Stomach smooth muscle (tissue), 2 donors: ENCODE results near the gene LTN1.

Experiments used
- H3K27ac ChIP-seq: one replicate; pipeline ENCODE4 v1.7.0; 2013; ENCODE audit warnings: mild to moderate bottlenecking, low read length, inconsistent platforms
- H3K27me3 ChIP-seq, 2 donors: one replicate each; pipeline ENCODE4 v1.7.0; 2013; ENCODE audit warnings: low read length in 2 of 2; ENCODE audit not compliant: insufficient read depth in 2 of 2, control insufficient read depth in 1 of 2
- H3K36me3 ChIP-seq, 2 donors: one replicate each; pipeline ENCODE4 v1.7.0; 2013; ENCODE audit warnings: low read length in 2 of 2; ENCODE audit not compliant: control insufficient read depth in 2 of 2, insufficient read depth in 2 of 2
- H3K4me1 ChIP-seq: one replicate; pipeline ENCODE4 v1.7.0; 2013; ENCODE audit warnings: low read length; ENCODE audit not compliant: control insufficient read depth, insufficient read depth
- H3K4me3 ChIP-seq, 2 donors: one replicate each; pipeline ENCODE4 v1.7.0; 2013; ENCODE audit warnings: low read length in 2 of 2
- H3K9ac ChIP-seq, 2 donors: one replicate each; pipeline ENCODE4 v1.7.0; 2013; ENCODE audit warnings: low read length in 2 of 2, mild to moderate bottlenecking in 1 of 2
- H3K9me3 ChIP-seq, 2 donors: one replicate each; pipeline ENCODE4 v1.7.0; 2013; ENCODE audit warnings: low read length in 2 of 2; ENCODE audit not compliant: control insufficient read depth in 2 of 2
- donor health status: healthy.
- donor health status: Pancreatic carcinoma.

LTN1 gene

GRCh38 chr21:28986677-28987076, 6.0 kb downstream of the LTN1 start:
- no peaks in the 10 kb centered on the region for H3K9me3 ChIP-seq
- peaks cover 19 to 24% of the 10 kb centered on the region in 2 donors for H3K36me3 ChIP-seq
- H3K9ac ChIP-seq = no peak overlapping the region
- no peaks in the 10 kb centered on the region for H3K27me3 ChIP-seq
- H3K4me3 ChIP-seq = no peak overlapping the region
- peaks cover under 1% of the 10 kb centered on the region for H3K4me1 ChIP-seq
- no peak overlapping the region for H3K27ac ChIP-seq

- no peak overlapping the region for H3K27ac ChIP-seq
- H3K4me3 ChIP-seq = no peak overlapping the region
- H3K9me3 ChIP-seq = no peaks in the 10 kb centered on the region
- peaks cover 31 to 40% of the 10 kb centered on the region in 2 donors for H3K36me3 ChIP-seq
- no peak overlapping the region for H3K9ac ChIP-seq
- no peaks in the 10 kb centered on the region for H3K27me3 ChIP-seq
- no peaks in the 10 kb centered on the region for H3K4me1 ChIP-seq
Observed at GRCh38 chr21:28982637-28983036, 10.0 kb downstream of the LTN1 start.

GRCh38 chr21:28979092-28979491, 13.6 kb downstream of the LTN1 start:
- H3K4me1 ChIP-seq = no peaks in the 10 kb centered on the region
- H3K27me3 ChIP-seq = no peaks in the 10 kb centered on the region
- H3K36me3 ChIP-seq = peaks cover 32 to 35% of the 10 kb centered on the region in 2 donors
- no peaks in the 10 kb centered on the region for H3K9me3 ChIP-seq
- H3K27ac ChIP-seq = no peak overlapping the region
- H3K9ac ChIP-seq = no peak overlapping the region
- no peak overlapping the region for H3K4me3 ChIP-seq

- H3K9ac ChIP-seq = no peak overlapping the region
- H3K27me3 ChIP-seq = no peaks in the 10 kb centered on the region
- H3K9me3 ChIP-seq = no peaks in the 10 kb centered on the region
- H3K4me3 ChIP-seq = no peak overlapping the region
- peaks cover 12 to 14% of the 10 kb centered on the region in 2 donors for H3K36me3 ChIP-seq
- H3K4me1 ChIP-seq = no peaks in the 10 kb centered on the region
- no peak overlapping the region for H3K27ac ChIP-seq
Observed at GRCh38 chr21:28975397-28975796, 17.3 kb downstream of the LTN1 start.

GRCh38 chr21:28974531-28975227, 18.0 kb downstream of the LTN1 start:
- Histone ChIP-seq H3K9me3 (no peaks in the 10 kb centered on the region), H3K27me3 (no peaks in the 10 kb centered on the region), H3K36me3 (peaks cover 10 to 16% of the 10 kb centered on the region in 2 donors), H3K27ac (no peak overlapping the region), H3K9ac (no peak overlapping the region), H3K4me1 (no peaks in the 10 kb centered on the region), H3K4me3 (no peak overlapping the region)

GRCh38 chr21:28972398-28972797, 20.3 kb downstream of the LTN1 start:
- H3K9ac ChIP-seq = no peak overlapping the region
- no peaks in the 10 kb centered on the region for H3K27me3 ChIP-seq
- H3K4me3 ChIP-seq = no peak overlapping the region
- no peak overlapping the region for H3K27ac ChIP-seq
- H3K4me1 ChIP-seq = no peaks in the 10 kb centered on the region
- peaks cover 8 to 11% of the 10 kb centered on the region in 2 donors for H3K36me3 ChIP-seq
- H3K9me3 ChIP-seq = no peaks in the 10 kb centered on the region

- Histone ChIP-seq H3K4me1 (no peaks in the 10 kb centered on the region), H3K9ac (no peak overlapping the region), H3K4me3 (no peak overlapping the region), H3K9me3 (no peaks in the 10 kb centered on the region), H3K36me3 (peaks cover 21 to 23% of the 10 kb centered on the region in 2 donors), H3K27ac (no peak overlapping the region), H3K27me3 (no peaks in the 10 kb centered on the region)
Observed at GRCh38 chr21:28971171-28971570, 21.5 kb downstream of the LTN1 start.

- no peaks in the 10 kb centered on the region for H3K9me3 ChIP-seq
- no peaks in the 10 kb centered on the region for H3K27me3 ChIP-seq
- H3K4me3 ChIP-seq = no peak overlapping the region
- H3K36me3 ChIP-seq = peaks cover 28 to 38% of the 10 kb centered on the region in 2 donors
- no peaks in the 10 kb centered on the region for H3K4me1 ChIP-seq
- H3K9ac ChIP-seq = no peak overlapping the region
- no peak overlapping the region for H3K27ac ChIP-seq
Observed at GRCh38 chr21:28963831-28964230, 28.8 kb downstream of the LTN1 start.

- Histone ChIP-seq H3K4me1 (no peaks in the 10 kb centered on the region), H3K9me3 (no peaks in the 10 kb centered on the region), H3K36me3 (peaks cover 34 to 37% of the 10 kb centered on the region in 2 donors), H3K4me3 (no peak overlapping the region), H3K27ac (no peak overlapping the region), H3K27me3 (no peaks in the 10 kb centered on the region), H3K9ac (no peak overlapping the region)
Observed at GRCh38 chr21:28962465-28962864, 30.2 kb downstream of the LTN1 start.

GRCh38 chr21:28961927-28962326, 30.8 kb downstream of the LTN1 start:
- Histone ChIP-seq H3K4me1 (no peaks in the 10 kb centered on the region), H3K4me3 (no peak overlapping the region), H3K27me3 (no peaks in the 10 kb centered on the region), H3K36me3 (peaks cover 31 to 34% of the 10 kb centered on the region in 2 donors), H3K9ac (no peak overlapping the region), H3K27ac (no peak overlapping the region), H3K9me3 (no peaks in the 10 kb centered on the region)

GRCh38 chr21:28960245-28960644, 32.4 kb downstream of the LTN1 start:
- Histone ChIP-seq H3K36me3 (peaks cover 23 to 24% of the 10 kb centered on the region in 2 donors), H3K4me1 (no peaks in the 10 kb centered on the region), H3K4me3 (no peak overlapping the region), H3K27ac (no peak overlapping the region), H3K27me3 (no peaks in the 10 kb centered on the region), H3K9ac (no peak overlapping the region), H3K9me3 (no peaks in the 10 kb centered on the region)
